HepG2 (cell line): ENCODE data around the gene GLTPD2. TPM values are rescaled to one million over a fixed set of nuclear protein-coding genes. Genes with fewer than 3 reads are reported as not detected.

Source experiments
- HNF4G ChIP-seq, 2 experiments: sonication (generic) in 1 of 2; formaldehyde crosslinking in 1 of 2; IDR thresholded peaks; 2 replicates each; pipeline versions ENCODE4 v1.4.0 to v1.6.1; 2011 to 2020; ENCODE audit warnings: borderline replicate concordance in 2 of 2, low read depth in 2 of 2, mild to moderate bottlenecking in 2 of 2, low read length in 1 of 2, missing genetic modification reagents in 1 of 2, moderate library complexity in 1 of 2
- KDM4B ChIP-seq: sonication (generic); formaldehyde crosslinking; IDR thresholded peaks from 2 replicates; pipeline ENCODE4 v1.4.0; 2020; ENCODE audit warnings: missing genetic modification reagents
- KIAA2018 ChIP-seq: sonication (generic); formaldehyde crosslinking; IDR thresholded peaks from 2 replicates; pipeline ENCODE4 v1.5.0; 2020; ENCODE audit warnings: mild to moderate bottlenecking, missing genetic modification reagents, borderline replicate concordance
- MEIS2 ChIP-seq: sonication (generic); formaldehyde crosslinking; IDR thresholded peaks from 2 replicates; pipeline ENCODE4 v1.9.0; 2021; ENCODE audit warnings: mild to moderate bottlenecking, missing genetic modification reagents
- MXD4 ChIP-seq: IDR thresholded peaks from 2 replicates; pipeline ENCODE4 v1.6.1; 2016; ENCODE audit warnings: mild to moderate bottlenecking, missing biosample characterization, missing genetic modification reagents
- NFAT5 ChIP-seq: sonication (generic); formaldehyde crosslinking; IDR thresholded peaks from 2 replicates; pipeline ENCODE4 v1.4.0; 2020; ENCODE audit warnings: missing genetic modification reagents
- ONECUT2 ChIP-seq: sonication (generic); formaldehyde crosslinking; IDR thresholded peaks from 2 replicates; pipeline ENCODE4 v1.4.0; 2020; ENCODE audit warnings: missing genetic modification reagents
- SKI ChIP-seq: fragments of 450-650 bp; IDR thresholded peaks from one replicate; pipeline ENCODE4 v1.6.1; 2018; ENCODE audit warnings: mild to moderate bottlenecking; ENCODE audit not compliant: partially characterized antibody
- YY1 ChIP-seq: IDR thresholded peaks from 2 replicates; pipeline ENCODE4 v1.6.1; 2011; ENCODE audit warnings: low read length, low read depth, moderate library complexity, mild to moderate bottlenecking; ENCODE audit not compliant: insufficient read depth, insufficient replicate concordance
- ZBTB10 ChIP-seq: sonication (generic); formaldehyde crosslinking; IDR thresholded peaks from 2 replicates; pipeline ENCODE4 v1.4.0; 2020; ENCODE audit warnings: missing genetic modification reagents, borderline replicate concordance
- ZNF468 ChIP-seq: sonication (generic); formaldehyde crosslinking; IDR thresholded peaks from 2 replicates; pipeline ENCODE4 v1.8.0; 2022; ENCODE audit warnings: mild to moderate bottlenecking, moderate library complexity, missing genetic modification reagents
- polyA plus RNA-seq, 8 experiments: library from polyadenylated mRNA; depleted of rRNA in 3 of 8; stranded (reverse) in 7 of 8; unstranded in 1 of 8; fragments of >200 nt; fragmentation: Illumina TruSeq in 4 of 8; extraction: Trizol in 4 of 8; gene quantifications; 2 replicates each; pipeline versions ENCODE4 v1.2.1 to v1.2.3, GENCODE V29; 2011 to 2016; ENCODE audit warnings: low read depth in 4 of 8, missing spikeins in 1 of 8, mixed read lengths in 1 of 8; ENCODE audit not compliant: insufficient read depth in 1 of 8
- total RNA-seq, 5 experiments: library from RNA; depleted of rRNA; stranded (reverse); fragments of >200 nt; fragmentation: Illumina TruSeq; extraction: Trizol; gene quantifications; 2 replicates each; pipeline ENCODE4 v1.2.3, GENCODE V29; 2016; ENCODE audit warnings: low read depth in 1 of 5

GLTPD2 gene
- total and polyA plus RNA-seq, 2 of the 13 experiments (the other 11 are each of a cell fraction or from before 2014, with no cell fraction given), result 7.5 to 12.9 TPM

- TF ChIP-seq HNF4G (IDR thresholded peaks at IDR 0.05; ENCODE audit: borderline replicate concordance, low read depth, low read length) (no peak), HNF4G (CRISPR knock-in tag; IDR thresholded peaks at IDR 0.05; ENCODE audit: borderline replicate concordance, low read depth) (no peak; the same call in 1 of the 2 replicates), ZNF468 (CRISPR knock-in tag) (peak; percentile 61; the same call in 1 of the 2 replicates), ZBTB10 (peak; percentile 76), NFAT5 (CRISPR knock-in tag) (no peak), ONECUT2 (CRISPR knock-in tag) (no peak), YY1 (peak; percentile 16), MEIS2 (peak; percentile 77; the same call in 1 of the 2 replicates), MXD4 (no peak; the same call in 1 of the 2 replicates), SKI (peak; percentile 73), KDM4B (CRISPR knock-in tag) (no peak), KIAA2018 (CRISPR knock-in tag) (no peak)
Measured at GRCh38 chr17:4789951-4790704, 1.4 kb downstream of the GLTPD2 start (continued).
